Inferior parietal cortex (tissue), 1 donor: Measurements from ENCODE around the gene MLANA.
"Not testable (repeated sequence)": the region's sequence is repeated elsewhere in the genome, so short reads cannot be mapped to it uniquely, and the experiment has no call there.

ENCODE experiments used
- DNase-seq: peaks from one replicate; pipeline ENCODE4 v3.0.0-alpha.2; 2016; ENCODE audit errors: extremely low spot score

Gene MLANA

GRCh38 chr9:5869315-5870019, 21.2 kb upstream of the MLANA start:
- no peak for DNase-seq

- no peak for DNase-seq
Measured at GRCh38 chr9:5870020-5870339, 20.7 kb upstream of the MLANA start.

GRCh38 chr9:5870691-5871090, 20.0 kb upstream of the MLANA start:
- DNase-seq, result no peak

- DNase-seq, result no peak
Measured at GRCh38 chr9:5871785-5872184, 18.9 kb upstream of the MLANA start.

GRCh38 chr9:5872511-5872910, 18.2 kb upstream of the MLANA start:
- no peak for DNase-seq

- no peak for DNase-seq
Measured at GRCh38 chr9:5873439-5873838, 17.2 kb upstream of the MLANA start.

GRCh38 chr9:5874048-5874447, 16.6 kb upstream of the MLANA start:
- no peak for DNase-seq

GRCh38 chr9:5876026-5876425, 14.7 kb upstream of the MLANA start:
- no peak for DNase-seq

GRCh38 chr9:5876711-5877110, 14.0 kb upstream of the MLANA start:
- DNase-seq, result no peak

GRCh38 chr9:5879419-5880181, 11.1 kb upstream of the MLANA start:
- DNase-seq, result peak; percentile 9

- not testable (repeated sequence) for DNase-seq
Measured at GRCh38 chr9:5882244-5883012, 8.3 kb upstream of the MLANA start.

GRCh38 chr9:5884191-5884590, 6.5 kb upstream of the MLANA start:
- DNase-seq, result no peak

GRCh38 chr9:5886114-5886939, 4.4 kb upstream of the MLANA start:
- peak; percentile 77 for DNase-seq

- DNase-seq, result no peak
Measured at GRCh38 chr9:5892456-5893133, 1.9 kb downstream of the MLANA start.

- no peak for DNase-seq
Measured at GRCh38 chr9:5893134-5893505, 2.4 kb downstream of the MLANA start.

GRCh38 chr9:5893591-5894236, 3.0 kb downstream of the MLANA start:
- no peak for DNase-seq

- DNase-seq, result no peak
Measured at GRCh38 chr9:5894237-5894959, 3.7 kb downstream of the MLANA start.

- DNase-seq, result peak; percentile 7
Measured at GRCh38 chr9:5895782-5896181, 5.1 kb downstream of the MLANA start.

- no peak for DNase-seq
Measured at GRCh38 chr9:5896863-5897262, 6.2 kb downstream of the MLANA start.

GRCh38 chr9:5897851-5898250, 7.2 kb downstream of the MLANA start:
- DNase-seq, result no peak
